GM13977 (cell line): ENCODE results near the gene CHMP2A.

Experiments
- DNase-seq: peaks from one replicate; pipeline ENCODE4 v3.0.0; 2012; ENCODE audit warnings: low spot score
- in situ Hi-C: fragments of 300-500 bp; cut with MboI; formaldehyde crosslinking; loops from one replicate; pipeline ENCODE4 v1.12.0; 2022; ENCODE audit warnings: low sequenced_read_pairs, low pct_unique_long_range_greater_than_20kb, mixed read lengths, inconsistent platforms; ENCODE audit not compliant: unreplicated experiment
- TF ChIP-seq, protein P1 (sequence below): IDR thresholded peaks from 2 replicates; pipeline ENCODE4 v1.5.1; 2012; ENCODE audit warnings: mild to moderate bottlenecking, control low read depth; ENCODE audit not compliant: insufficient read depth; ENCODE audit errors: extremely low read depth, missing control alignments

Gene CHMP2A

DNA sequence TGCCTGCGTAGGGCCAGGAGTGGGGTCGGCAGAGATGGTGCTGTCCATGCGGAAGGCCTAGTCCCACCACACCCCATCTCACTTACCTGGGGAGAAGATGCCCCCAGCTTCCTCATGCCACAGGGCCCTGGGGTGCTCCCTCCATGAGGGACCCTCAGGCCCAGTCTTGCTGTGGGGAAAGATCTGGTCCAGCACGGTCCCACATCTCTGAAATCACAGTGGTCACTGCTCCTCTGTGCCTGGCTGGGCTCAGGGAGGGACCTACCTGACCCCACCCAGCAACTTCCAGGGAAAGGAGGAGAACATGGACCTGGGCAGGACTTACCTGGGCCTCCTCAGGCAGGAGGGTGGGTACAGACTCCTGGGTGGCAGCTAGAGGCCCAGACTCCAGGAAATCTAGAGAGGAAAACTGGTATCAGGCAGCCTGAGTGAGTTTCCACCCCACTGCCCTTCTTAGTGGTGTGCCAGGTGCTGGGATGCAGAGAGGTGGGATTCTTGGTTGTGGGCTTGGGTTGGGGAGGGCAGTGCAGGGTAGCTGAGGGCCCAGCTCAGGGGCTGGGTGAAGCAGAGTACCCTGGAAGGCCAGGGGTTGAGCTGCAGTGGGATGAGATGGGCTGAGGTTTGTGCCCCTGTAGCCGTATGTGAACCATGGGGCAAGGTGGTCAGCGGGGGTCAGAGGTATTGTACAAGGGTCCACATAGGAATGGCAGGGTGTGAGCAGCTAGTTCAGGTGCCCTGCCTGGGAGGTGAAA lies 14.5 kb upstream of the CHMP2A start:
- in situ Hi-C loops: no loop called here

DNA sequence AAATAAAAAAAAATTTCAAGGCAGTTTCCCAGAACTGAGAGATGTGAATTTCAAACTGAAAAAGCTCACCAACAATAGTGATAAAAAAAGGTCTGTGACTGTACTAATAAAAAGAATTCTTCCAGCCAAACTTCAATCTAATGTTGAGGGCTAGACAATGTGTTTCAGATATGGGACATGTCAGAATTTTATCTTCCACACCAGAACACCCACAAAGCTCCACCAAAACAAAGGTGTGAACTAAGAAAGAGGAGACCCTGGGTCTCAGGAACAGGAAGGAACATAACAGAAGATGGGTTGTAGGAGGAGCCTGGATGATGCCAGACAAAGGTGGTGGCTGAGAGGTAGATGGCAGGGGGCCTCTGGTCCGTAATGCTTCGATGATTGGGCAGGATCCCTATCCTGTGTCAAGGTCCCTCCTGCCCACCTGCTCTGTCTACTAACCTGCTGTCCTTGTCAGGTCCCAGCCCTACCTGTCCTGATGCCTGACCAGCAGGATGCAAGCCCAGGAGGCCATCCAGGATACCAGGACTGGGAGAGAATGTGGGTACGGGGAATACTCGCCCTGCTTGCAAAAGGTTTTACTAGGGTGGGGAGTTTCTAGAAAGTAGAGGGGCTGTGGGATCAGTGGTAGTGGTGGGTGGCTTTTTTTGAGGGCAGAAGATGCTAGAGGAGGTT lies 13.7 kb upstream of the CHMP2A start:
- in situ Hi-C loops: no loop called here
- no peak for DNase-seq
- TF ChIP-seq, protein P1, sequence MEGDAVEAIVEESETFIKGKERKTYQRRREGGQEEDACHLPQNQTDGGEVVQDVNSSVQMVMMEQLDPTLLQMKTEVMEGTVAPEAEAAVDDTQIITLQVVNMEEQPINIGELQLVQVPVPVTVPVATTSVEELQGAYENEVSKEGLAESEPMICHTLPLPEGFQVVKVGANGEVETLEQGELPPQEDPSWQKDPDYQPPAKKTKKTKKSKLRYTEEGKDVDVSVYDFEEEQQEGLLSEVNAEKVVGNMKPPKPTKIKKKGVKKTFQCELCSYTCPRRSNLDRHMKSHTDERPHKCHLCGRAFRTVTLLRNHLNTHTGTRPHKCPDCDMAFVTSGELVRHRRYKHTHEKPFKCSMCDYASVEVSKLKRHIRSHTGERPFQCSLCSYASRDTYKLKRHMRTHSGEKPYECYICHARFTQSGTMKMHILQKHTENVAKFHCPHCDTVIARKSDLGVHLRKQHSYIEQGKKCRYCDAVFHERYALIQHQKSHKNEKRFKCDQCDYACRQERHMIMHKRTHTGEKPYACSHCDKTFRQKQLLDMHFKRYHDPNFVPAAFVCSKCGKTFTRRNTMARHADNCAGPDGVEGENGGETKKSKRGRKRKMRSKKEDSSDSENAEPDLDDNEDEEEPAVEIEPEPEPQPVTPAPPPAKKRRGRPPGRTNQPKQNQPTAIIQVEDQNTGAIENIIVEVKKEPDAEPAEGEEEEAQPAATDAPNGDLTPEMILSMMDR: no peak

More for the DNA sequence above, 14.5 kb upstream of the CHMP2A start:
- DNase-seq: no peak
- TF ChIP-seq, protein P1: no peak

DNA sequence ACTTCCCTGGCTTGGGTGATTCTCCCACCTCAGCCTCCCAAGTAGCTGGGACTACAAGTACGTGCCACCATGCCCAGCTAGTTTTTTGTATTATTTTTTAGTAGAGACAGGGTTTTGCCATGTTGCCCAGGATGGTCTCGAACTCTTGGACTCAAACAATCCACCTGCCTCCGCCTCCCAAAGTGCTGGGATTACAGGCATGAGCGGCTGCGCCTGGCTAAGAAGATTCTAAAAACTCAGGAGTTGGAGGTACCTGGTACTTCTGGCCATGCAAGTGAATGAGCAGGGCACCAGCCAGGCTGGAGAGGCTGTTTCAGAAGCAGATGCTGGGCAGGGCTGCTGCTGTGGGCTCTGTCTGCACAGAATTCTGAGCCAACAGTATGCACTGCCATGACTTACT lies 12.1 kb upstream of the CHMP2A start:
- DNase-seq: no peak
- in situ Hi-C loops: no loop called here
- TF ChIP-seq, protein P1: no peak

DNA sequence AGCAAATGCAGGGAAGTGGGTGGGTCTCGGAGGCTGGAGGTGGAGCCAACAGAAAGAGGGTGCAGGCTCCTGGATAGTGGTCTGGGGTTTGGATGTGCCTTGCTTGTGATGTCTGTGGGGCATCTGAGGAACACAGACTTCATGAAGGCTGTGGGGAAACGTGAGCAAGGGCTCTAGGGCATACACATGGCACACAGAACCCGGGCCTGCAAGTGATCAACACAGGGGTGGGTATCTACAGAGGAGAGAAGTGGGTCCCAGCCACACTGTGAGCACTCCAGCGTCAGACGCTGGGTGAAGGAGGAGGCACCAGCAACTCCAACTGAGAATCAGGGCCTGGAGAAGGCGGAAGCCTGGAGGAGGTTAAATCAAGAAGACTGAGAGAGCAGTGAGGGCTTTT lies 8.9 kb upstream of the CHMP2A start:
- in situ Hi-C loops: no loop called here
- TF ChIP-seq, protein P1: no peak
- no peak for DNase-seq

DNA sequence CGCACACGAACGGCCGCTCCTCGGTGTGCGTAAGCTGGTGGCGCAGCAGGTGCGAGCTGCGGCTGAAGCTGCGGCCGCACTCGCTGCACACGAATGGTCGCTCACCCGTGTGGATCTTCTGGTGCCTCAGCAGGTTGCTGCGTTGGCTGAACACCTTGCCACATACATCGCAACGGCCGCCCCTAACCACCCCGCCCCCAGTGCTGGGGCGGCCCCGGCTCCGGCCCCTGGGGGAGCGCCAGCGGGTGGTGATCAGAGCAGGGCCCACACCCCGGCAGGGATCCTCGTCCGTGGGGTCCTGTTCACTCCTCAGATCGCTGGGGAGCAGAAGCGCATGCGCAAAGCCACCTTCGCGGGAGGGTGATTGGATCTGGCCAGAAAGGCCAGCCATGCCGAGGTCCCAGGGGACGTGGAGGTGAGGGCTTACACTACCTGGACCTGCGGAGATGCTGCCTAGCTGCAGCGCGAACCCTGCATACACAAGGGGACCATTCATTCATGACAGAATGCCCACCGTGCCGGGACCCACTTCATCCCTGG lies 8.2 kb upstream of the CHMP2A start:
- TF ChIP-seq, protein P1: no peak
- peak; percentile 70 for DNase-seq
- in situ Hi-C loops: no loop called here

DNA sequence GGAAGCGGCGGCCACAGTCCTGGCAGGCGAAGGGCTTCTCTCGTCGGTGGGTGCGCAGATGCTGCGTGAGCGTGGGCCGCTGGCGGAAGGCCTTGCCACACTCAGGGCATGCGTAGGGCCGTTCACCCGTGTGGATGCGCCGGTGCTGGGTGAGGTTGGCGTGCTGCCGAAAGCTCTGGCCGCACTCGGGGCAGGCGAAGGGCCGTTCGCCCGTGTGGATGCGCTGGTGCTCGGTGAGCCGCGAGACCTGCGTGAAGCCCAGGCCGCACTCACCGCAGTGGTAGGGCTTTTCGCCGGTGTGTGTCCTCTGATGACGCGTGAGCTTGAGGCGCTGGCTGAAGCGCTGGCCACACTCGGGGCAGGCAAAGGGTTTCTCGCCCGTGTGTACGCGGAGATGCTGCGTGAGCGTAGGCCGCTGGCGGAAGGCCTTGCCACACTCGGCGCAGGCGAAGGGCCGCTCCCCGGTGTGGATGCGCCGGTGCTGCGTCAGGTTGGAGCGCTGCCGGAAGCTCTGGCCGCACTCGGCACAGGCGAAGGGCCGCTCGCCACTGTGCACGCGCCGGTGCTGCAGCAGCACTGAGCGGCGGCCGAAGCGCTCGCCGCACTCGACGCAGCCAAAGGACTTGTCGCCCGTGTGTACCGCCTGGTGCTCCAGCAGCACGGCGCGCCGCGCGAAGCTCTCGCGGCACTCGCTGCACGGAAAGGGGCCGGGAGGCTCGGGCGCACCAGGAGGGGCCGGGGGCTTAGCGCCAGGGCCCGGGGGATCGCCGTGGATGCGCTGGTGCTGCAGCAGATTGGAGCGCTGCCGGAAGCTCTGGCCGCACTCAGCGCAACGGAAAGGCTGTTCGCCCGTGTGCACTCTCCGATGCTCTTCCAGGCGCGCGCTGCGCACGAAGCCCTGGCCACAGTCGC lies 7.5 kb upstream of the CHMP2A start:
- DNase-seq: peak; percentile 55
- in situ Hi-C loops: no loop called here

More for the DNA sequence above, 7.5 kb upstream of the CHMP2A start:
- TF ChIP-seq, protein P1: no peak
